ENCODE data around the gene RAB3IL1. TPM values are rescaled to one million over a fixed set of nuclear protein-coding genes. Genes with fewer than 3 reads are reported as not detected.

RAB3IL1 gene
- total RNA-seq, 1 experiment from 2014 or later = 0.77 TPM

- Histone ChIP-seq H3K9me3 (replicated peaks) (no peaks in the 10 kb centered on the region), H3K4me1 (no peaks in the 10 kb centered on the region), H3K36me3 (no peaks in the 10 kb centered on the region), H3K4me3 (no peak overlapping the region), H3K27ac (no peak overlapping the region), H3K27me3 (no peaks in the 10 kb centered on the region)
- no peak for DNase-seq
Measured at GRCh38 chr11:61851113-61851899, 66.1 kb downstream of the RAB3IL1 start.

DNA sequence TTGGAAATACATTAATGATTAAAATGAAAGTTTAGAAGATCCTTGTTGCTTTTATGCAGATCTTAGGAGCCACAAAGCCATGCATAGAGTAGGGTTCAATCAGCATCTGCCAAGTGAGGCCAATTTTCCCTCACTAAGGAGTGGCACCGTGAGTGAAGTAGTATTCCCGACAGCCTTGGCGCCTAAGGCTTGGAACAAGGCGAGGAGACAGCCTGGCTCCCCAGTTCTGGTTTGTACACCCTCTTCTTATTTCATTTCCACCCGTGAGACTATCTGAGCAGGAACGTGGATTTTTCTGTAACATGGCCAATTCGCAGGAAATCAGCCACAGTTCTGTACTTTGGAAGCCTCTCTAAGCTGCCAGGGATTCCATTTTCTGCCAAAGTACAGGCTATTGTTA lies 66.7 kb downstream of the RAB3IL1 start:
- Histone ChIP-seq H3K4me3 (no peak overlapping the region), H3K36me3 (no peaks in the 10 kb centered on the region), H3K27ac (no peak overlapping the region), H3K9me3 (replicated peaks) (no peaks in the 10 kb centered on the region), H3K4me1 (no peaks in the 10 kb centered on the region), H3K27me3 (no peaks in the 10 kb centered on the region)
- no peak for DNase-seq

- no peak for DNase-seq
- Histone ChIP-seq H3K4me3 (no peak overlapping the region), H3K9me3 (replicated peaks) (no peaks in the 10 kb centered on the region), H3K4me1 (no peaks in the 10 kb centered on the region), H3K27ac (no peak overlapping the region), H3K27me3 (no peaks in the 10 kb centered on the region), H3K36me3 (no peaks in the 10 kb centered on the region)
Measured at GRCh38 chr11:61848631-61849030, 68.7 kb downstream of the RAB3IL1 start.

- Histone ChIP-seq H3K4me1 (no peaks in the 10 kb centered on the region), H3K9me3 (replicated peaks) (no peaks in the 10 kb centered on the region), H3K4me3 (no peak overlapping the region), H3K27me3 (no peaks in the 10 kb centered on the region), H3K27ac (no peak overlapping the region), H3K36me3 (no peaks in the 10 kb centered on the region)
- DNase-seq = no peak
Measured at GRCh38 chr11:61847914-61848581, 69.3 kb downstream of the RAB3IL1 start.

Other genes with a start within 250 kb of the RAB3IL1 start
- 2.1 and 2.5 TPM in 2 replicates for gene DAGLA, start 237.2 kb downstream of the RAB3IL1 start, total RNA-seq (2014; rRNA removed; shearing (Covaris generic))
- gene MYRF, start 164.9 kb downstream of the RAB3IL1 start, total RNA-seq (2014; rRNA removed; shearing (Covaris generic)) = 0.02 and 0.05 TPM in 2 replicates
- 95.5 and 123 TPM in 2 replicates for gene TMEM258, start 125.0 kb downstream of the RAB3IL1 start, total RNA-seq (2014; rRNA removed; shearing (Covaris generic))
- gene FEN1, start 124.7 kb downstream of the RAB3IL1 start, total RNA-seq (2014; rRNA removed; shearing (Covaris generic)) = 87.3 and 92.0 TPM in 2 replicates
- gene FADS1, start 100.6 kb downstream of the RAB3IL1 start, total RNA-seq (2014; rRNA removed; shearing (Covaris generic)) = 94.6 and 105 TPM in 2 replicates
- 13.3 and 14.2 TPM in 2 replicates for gene FADS2, start 89.3 kb downstream of the RAB3IL1 start, total RNA-seq (2014; rRNA removed; shearing (Covaris generic))
- 40.5 and 42.1 TPM in 2 replicates for gene FADS3, start 26.0 kb downstream of the RAB3IL1 start, total RNA-seq (2014; rRNA removed; shearing (Covaris generic))
- 0.05 and 0.26 TPM in 2 replicates for gene BEST1, start 32.8 kb upstream of the RAB3IL1 start, total RNA-seq (2014; rRNA removed; shearing (Covaris generic))
- gene FTH1, start 50.1 kb upstream of the RAB3IL1 start, total RNA-seq (2014; rRNA removed; shearing (Covaris generic)) = 349 and 357 TPM in 2 replicates
- 111 and 118 TPM in 2 replicates for gene INCENP, start 206.4 kb upstream of the RAB3IL1 start, total RNA-seq (2014; rRNA removed; shearing (Covaris generic))